Frontal cortex (tissue), 4 donors: ENCODE data around the gene ARHGAP4. TPM values are rescaled to one million over a fixed set of nuclear protein-coding genes. Genes with fewer than 3 reads are reported as not detected.
A peak's percentile ranks its signal among the peaks of the same experiment; 100 is the strongest.

Experiments
- DNase-seq, 2 donors: peaks; one replicate each; pipeline ENCODE4 v3.0.0; 2012; ENCODE audit warnings: low spot score in 2 of 2
- FAIRE-seq: peaks from 2 replicates; lab custom pipeline; 2012; peaks lifted over from hg19 to GRCh38; lab: Jason Lieb, UNC
- total RNA-seq: library from RNA; depleted of rRNA; stranded (reverse); fragments of >200 nt; gene quantifications from one replicate; pipeline ENCODE4 v1.2.3, GENCODE V29; 2014
- donor health status: control.
- donor health status: control.
- donor health status: control.

The ARHGAP4 gene
- total RNA-seq, result 5.7 TPM

- FAIRE-seq, result no peak
- no peak for DNase-seq
These were observed at the start of gene ARHGAP4 for GRCh38 chrX:153925739-153926551. TSS of gene ARHGAP4 (minus strand) at chrX:153926264. CDS start at chrX:153926202, 62 bp downstream.

GRCh38 chrX:153974726-153975286 is 48.7 kb upstream of the ARHGAP4 start:
- DNase-seq (no peak), FAIRE-seq (no peak)

- FAIRE-seq, result no peak
- DNase-seq, result no peak
These were observed 48.1 kb upstream of the ARHGAP4 start for GRCh38 chrX:153974003-153974725.

GRCh38 chrX:153973127-153974002 is 47.3 kb upstream of the ARHGAP4 start:
- DNase-seq (no peak), FAIRE-seq (no peak)

- peak; percentile 86 to 96 for DNase-seq
- no peak for FAIRE-seq
These were observed 46.5 kb upstream of the ARHGAP4 start, which contains the start of gene TMEM187 for GRCh38 chrX:153972368-153973126. TSS of gene TMEM187 (plus strand) at chrX:153972754. CDS start at chrX:153982063, 9,309 bp downstream.

GRCh38 chrX:153971450-153972367 is 45.6 kb upstream of the ARHGAP4 start, which contains the start of gene HCFC1:
TSS of gene HCFC1 (minus strand) at chrX:153971818. CDS start at chrX:153970840, 978 bp downstream.
- peak; percentile 60 to 87 for DNase-seq
- no peak for FAIRE-seq

GRCh38 chrX:153971124-153971449 is 45.0 kb upstream of the ARHGAP4 start:
- FAIRE-seq (no peak), DNase-seq (peak; percentile 71 to 90)

GRCh38 chrX:153970357-153971123 is 44.5 kb upstream of the ARHGAP4 start:
- no peak for FAIRE-seq
- peak in 1 of 2 donors; percentile 69 for DNase-seq

GRCh38 chrX:153969904-153970356 is 43.9 kb upstream of the ARHGAP4 start:
- FAIRE-seq, result no peak

GRCh38 chrX:153969125-153969903 is 43.2 kb upstream of the ARHGAP4 start:
- DNase-seq, result no peak

More at GRCh38 chrX:153969904-153970356, 43.9 kb upstream of the ARHGAP4 start:
- DNase-seq, result no peak

GRCh38 chrX:153968754-153969124 is 42.7 kb upstream of the ARHGAP4 start:
- DNase-seq (no peak), FAIRE-seq (no peak)

More at GRCh38 chrX:153969125-153969903, 43.2 kb upstream of the ARHGAP4 start:
- FAIRE-seq, result no peak

- DNase-seq (no peak), FAIRE-seq (no peak)
These were observed 42.2 kb upstream of the ARHGAP4 start for GRCh38 chrX:153968255-153968654.

GRCh38 chrX:153967536-153968224 is 41.6 kb upstream of the ARHGAP4 start:
- FAIRE-seq (no peak), DNase-seq (no peak)

- no peak for FAIRE-seq
- no peak for DNase-seq
These were observed 40.9 kb upstream of the ARHGAP4 start for GRCh38 chrX:153966841-153967535.

GRCh38 chrX:153966283-153966688 is 40.2 kb upstream of the ARHGAP4 start:
- DNase-seq (no peak), FAIRE-seq (no peak)
